RWPE2 (cell line): Measurements from ENCODE around the gene ABCB9.

Source experiments
- ATAC-seq: fragments of 200-7000 bp; cut with Tn5 transposase; 3 replicates; pipeline ENCODE4 v1.9.1; 2021; ENCODE audit warnings: low read depth
- DNase-seq: peaks from one replicate; pipeline ENCODE4 v3.0.0-alpha.2; 2020; ENCODE audit warnings: low spot score
- H3K27ac ChIP-seq: fragments of 450-650 bp; 2 replicates; pipeline ENCODE4 v1.5.1; 2017; ENCODE audit warnings: mild to moderate bottlenecking; ENCODE audit not compliant: poor library complexity, severe bottlenecking
- H3K27me3 ChIP-seq: fragments of 250-450 bp; sonication (Bioruptor Pico); 2 replicates; pipeline ENCODE4 v1.5.1; 2021; ENCODE audit warnings: mild to moderate bottlenecking, moderate library complexity; ENCODE audit not compliant: insufficient read depth, poor library complexity, severe bottlenecking
- H3K36me3 ChIP-seq: fragments of 250-450 bp; sonication (Bioruptor Pico); 2 replicates; pipeline ENCODE4 v1.5.1; 2020; ENCODE audit warnings: low read depth, mild to moderate bottlenecking, moderate library complexity
- H3K4me1 ChIP-seq: fragments of 250-450 bp; sonication (Bioruptor Pico); 2 replicates; pipeline ENCODE4 v1.5.1; 2021; ENCODE audit warnings: mild to moderate bottlenecking, moderate library complexity; ENCODE audit not compliant: insufficient read depth, poor library complexity, severe bottlenecking
- H3K4me3 ChIP-seq: fragments of 250-450 bp; sonication (Bioruptor Pico); 2 replicates; pipeline ENCODE4 v1.5.1; 2021; ENCODE audit warnings: mild to moderate bottlenecking, moderate library complexity; ENCODE audit not compliant: severe bottlenecking
- H3K9me3 ChIP-seq: fragments of 250-450 bp; sonication (Bioruptor Pico); 2 replicates; pipeline ENCODE4 v1.5.1; 2021; ENCODE audit warnings: mild to moderate bottlenecking, moderate library complexity; ENCODE audit not compliant: severe bottlenecking
- CTCF ChIP-seq: fragments of 450-650 bp; IDR thresholded peaks from one replicate; pipeline ENCODE4 v1.5.1; 2017; ENCODE audit warnings: mild to moderate bottlenecking, moderate library complexity; ENCODE audit not compliant: poor library complexity, severe bottlenecking

Gene ABCB9

GRCh38 chr12:122985338-122986257 lies 19.3 kb upstream of the ABCB9 start:
- Histone ChIP-seq H3K4me3 (no peak overlapping the region), H3K4me1 (peaks cover 6% of the 10 kb centered on the region), H3K27me3 (no peaks in the 10 kb centered on the region), H3K9me3 (no peaks in the 10 kb centered on the region), H3K27ac (no peak overlapping the region), H3K36me3 (peaks cover 18% of the 10 kb centered on the region)
- DNase-seq (no peak), ATAC-seq (no peak)
- TF ChIP-seq CTCF = no peak

GRCh38 chr12:122984612-122985337 lies 18.5 kb upstream of the ABCB9 start:
- Histone ChIP-seq H3K4me1 (peaks cover 6% of the 10 kb centered on the region), H3K27ac (peak overlapping the region; percentile 18), H3K4me3 (no peak overlapping the region), H3K27me3 (no peaks in the 10 kb centered on the region), H3K36me3 (peaks cover 18% of the 10 kb centered on the region), H3K9me3 (no peaks in the 10 kb centered on the region)
- ATAC-seq (no peak), DNase-seq (no peak)
- TF ChIP-seq CTCF = no peak

- TF ChIP-seq CTCF = no peak
- Histone ChIP-seq H3K4me1 (peaks cover 6% of the 10 kb centered on the region), H3K9me3 (no peaks in the 10 kb centered on the region), H3K4me3 (no peak overlapping the region), H3K36me3 (peaks cover 18% of the 10 kb centered on the region), H3K27ac (peak overlapping the region; percentile 18), H3K27me3 (no peaks in the 10 kb centered on the region)
- no peak for DNase-seq
- no peak for ATAC-seq
These were observed 17.7 kb upstream of the ABCB9 start for GRCh38 chr12:122983789-122984515.

GRCh38 chr12:122982963-122983788 lies 16.9 kb upstream of the ABCB9 start:
- Histone ChIP-seq H3K9me3 (no peaks in the 10 kb centered on the region), H3K4me1 (peaks cover 6% of the 10 kb centered on the region), H3K27ac (peak overlapping the region; percentile 18), H3K27me3 (no peaks in the 10 kb centered on the region), H3K36me3 (peaks cover 18% of the 10 kb centered on the region), H3K4me3 (no peak overlapping the region)
- DNase-seq (peak; percentile 55), ATAC-seq (no peak)
- no peak for TF ChIP-seq CTCF
